NCI-H1694 treated with DMSO at 0.1 percent for 48 hours (cell line): ENCODE data around the gene FAM53B.
"Not testable (repeated sequence)": the region's sequence is repeated elsewhere in the genome, so short reads cannot be mapped to it uniquely, and the experiment has no call there.

Experiments
- DNase-seq: peaks from one replicate; lab custom pipeline; 2025; lab: John Stamatoyannopoulos, UW

Gene FAM53B

GRCh38 chr10:124596962-124597845, 147.0 kb downstream of the FAM53B start:
- DNase-seq, result no peak

- DNase-seq, result no peak
Observed at GRCh38 chr10:124596116-124596785, 147.9 kb downstream of the FAM53B start.

GRCh38 chr10:124595143-124595883, 148.9 kb downstream of the FAM53B start:
- no peak for DNase-seq

- no peak for DNase-seq
Observed at GRCh38 chr10:124594240-124594639, 149.9 kb downstream of the FAM53B start.

GRCh38 chr10:124593431-124593985, 150.7 kb downstream of the FAM53B start:
- DNase-seq, result no peak

GRCh38 chr10:124592736-124593430, 151.3 kb downstream of the FAM53B start:
- no peak for DNase-seq

- no peak for DNase-seq
Observed at GRCh38 chr10:124592101-124592500, 152.1 kb downstream of the FAM53B start.

GRCh38 chr10:124591123-124591495, 153.1 kb downstream of the FAM53B start:
- DNase-seq, result no peak

GRCh38 chr10:124590216-124591122, 153.7 kb downstream of the FAM53B start:
- DNase-seq, result no peak

- no peak for DNase-seq
Observed at GRCh38 chr10:124589491-124590041, 154.6 kb downstream of the FAM53B start.

GRCh38 chr10:124588736-124589490, 155.3 kb downstream of the FAM53B start:
- DNase-seq, result no peak

- not testable (repeated sequence) for DNase-seq
Observed at GRCh38 chr10:124588341-124588735, 155.8 kb downstream of the FAM53B start.

GRCh38 chr10:124587811-124588211, 156.4 kb downstream of the FAM53B start:
- DNase-seq, result no peak

GRCh38 chr10:124586142-124586541, 158.0 kb downstream of the FAM53B start:
- DNase-seq, result no peak

- no peak for DNase-seq
Observed at GRCh38 chr10:124579011-124579399, 165.2 kb downstream of the FAM53B start.

- no peak for DNase-seq
Observed at GRCh38 chr10:124578231-124579010, 165.8 kb downstream of the FAM53B start.

- no peak for DNase-seq
Observed at GRCh38 chr10:124577651-124578050, 166.5 kb downstream of the FAM53B start.

- DNase-seq, result no peak
Observed at GRCh38 chr10:124576526-124577420, 167.4 kb downstream of the FAM53B start.
